ENCODE results near the gene ABAT.
"Not testable (repeated sequence)": the region's sequence is repeated elsewhere in the genome, so short reads cannot be mapped to it uniquely, and the experiment has no call there.

ABAT gene

GRCh38 chr16:8751481-8752311 lies 77.3 kb downstream of the ABAT start:
- DNase-seq = no peak

GRCh38 chr16:8752706-8753105 lies 78.3 kb downstream of the ABAT start:
- DNase-seq = no peak

GRCh38 chr16:8753416-8754054 lies 79.1 kb downstream of the ABAT start:
- no peak for DNase-seq

- DNase-seq = no peak
These were observed 82.3 kb downstream of the ABAT start for GRCh38 chr16:8756755-8757154.

- DNase-seq = no peak
These were observed 83.6 kb downstream of the ABAT start for GRCh38 chr16:8758022-8758421.

GRCh38 chr16:8760021-8760420 lies 85.6 kb downstream of the ABAT start:
- no peak for DNase-seq

- no peak for DNase-seq
These were observed 86.7 kb downstream of the ABAT start for GRCh38 chr16:8761078-8761477.

GRCh38 chr16:8762254-8762653 lies 87.8 kb downstream of the ABAT start:
- no peak for DNase-seq

- DNase-seq = no peak
These were observed 88.7 kb downstream of the ABAT start for GRCh38 chr16:8763083-8763482.

- no peak for DNase-seq
These were observed 89.5 kb downstream of the ABAT start for GRCh38 chr16:8763899-8764298.

- DNase-seq = no peak
These were observed 90.3 kb downstream of the ABAT start for GRCh38 chr16:8764525-8765250.

GRCh38 chr16:8767176-8767575 lies 92.8 kb downstream of the ABAT start:
- no peak for DNase-seq

- DNase-seq = no peak
These were observed 93.9 kb downstream of the ABAT start for GRCh38 chr16:8768283-8768682.

GRCh38 chr16:8768692-8769091 lies 94.3 kb downstream of the ABAT start:
- no peak for DNase-seq

GRCh38 chr16:8773537-8773936 lies 99.1 kb downstream of the ABAT start:
- no peak for DNase-seq

- no peak for DNase-seq
These were observed 99.8 kb downstream of the ABAT start for GRCh38 chr16:8774208-8774607.

- no peak for DNase-seq
These were observed 100.9 kb downstream of the ABAT start for GRCh38 chr16:8775359-8775758.

- no peak for DNase-seq
These were observed 101.7 kb downstream of the ABAT start for GRCh38 chr16:8776129-8776584.

- no peak for DNase-seq
These were observed 102.8 kb downstream of the ABAT start for GRCh38 chr16:8777217-8777616.

- no peak for DNase-seq
These were observed 107.4 kb downstream of the ABAT start for GRCh38 chr16:8781797-8782196.

- no peak for DNase-seq
These were observed 108.3 kb downstream of the ABAT start for GRCh38 chr16:8782673-8783072.

GRCh38 chr16:8785408-8785807 lies 111.0 kb downstream of the ABAT start:
- DNase-seq = no peak

GRCh38 chr16:8786316-8786715 lies 111.9 kb downstream of the ABAT start:
- DNase-seq = not testable (repeated sequence)
